HG03108 (cell line): Measurements from ENCODE around the gene PTCD2.
A peak's percentile ranks its signal among the peaks of the same experiment; 100 is the strongest.

Experiments
- ATAC-seq: cut with Tn5 transposase; IDR thresholded peaks from one replicate; pipeline ENCODE4 v1.9.1; 2021; ENCODE audit warnings: moderate library complexity; ENCODE audit not compliant: unreplicated experiment

The PTCD2 gene

DNA sequence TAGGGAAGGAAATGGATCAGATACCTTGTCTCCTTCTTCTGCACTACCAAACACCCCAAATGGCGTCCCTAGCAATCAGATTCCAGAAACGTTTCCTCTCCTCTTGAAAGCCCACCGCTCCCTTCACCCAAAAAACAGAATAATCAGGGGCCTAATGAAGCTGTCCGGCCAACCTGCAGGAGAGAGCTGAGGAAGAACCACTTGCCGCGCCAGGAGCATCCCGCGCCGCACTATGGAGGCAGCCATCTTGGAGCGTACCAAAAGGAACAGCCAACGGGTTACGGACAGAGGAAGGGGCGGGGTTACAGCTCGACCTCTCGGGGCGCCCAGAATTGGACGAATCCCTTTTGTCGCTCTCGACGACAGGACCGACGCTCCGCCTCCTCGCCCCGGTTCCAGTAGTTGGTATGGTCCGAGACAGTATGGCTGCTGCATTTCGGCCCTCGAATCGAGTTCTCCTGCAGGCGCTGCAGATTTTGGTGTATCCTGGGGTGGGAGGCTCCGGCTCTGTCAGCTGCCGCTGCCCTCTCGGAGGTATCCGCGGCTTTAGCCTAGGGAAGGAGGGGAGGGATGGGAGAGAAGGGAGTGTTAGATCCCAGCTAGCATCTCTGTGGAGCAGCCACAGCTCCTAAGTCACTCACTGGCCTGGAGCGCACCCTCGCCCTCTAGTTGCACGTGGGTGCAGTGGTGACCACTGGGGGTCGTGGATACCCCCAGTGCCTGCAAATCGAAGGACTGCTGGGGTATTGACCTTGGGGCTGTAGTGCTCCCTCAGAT lies at the start of gene PTCD2, which contains the start of gene MRPS27:
Gene PTCD2 (plus strand): TSS at position 398 of the 777 bp plus-strand sequence. CDS start 10 bp downstream, at position 408.
Gene MRPS27 (minus strand): TSS at position 265 of the 777 bp plus-strand sequence. CDS start 19 bp downstream, at position 246.
- ATAC-seq: peak; percentile 99

- no peak for ATAC-seq
Measured at GRCh38 chr5:72271702-72272101, 48.5 kb upstream of the PTCD2 start.

DNA sequence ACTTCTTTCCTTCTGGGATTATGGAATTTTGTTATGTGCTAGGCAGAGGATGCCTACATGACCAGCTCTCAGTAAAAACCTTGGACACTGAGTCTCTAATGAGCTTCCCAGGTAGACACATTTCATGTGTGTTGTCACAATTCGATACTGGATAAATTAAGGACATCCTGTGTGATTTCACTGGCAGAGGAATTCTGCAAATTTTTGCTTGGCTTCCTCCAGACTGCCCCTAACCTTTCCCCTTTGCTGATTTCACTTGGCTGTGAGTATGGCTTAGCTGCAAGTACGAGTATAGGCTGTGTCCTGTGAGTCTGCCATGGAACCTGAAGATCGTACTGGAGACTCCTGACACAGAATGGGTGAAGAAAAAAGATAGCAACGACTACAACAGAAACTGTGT lies 47.8 kb upstream of the PTCD2 start:
- ATAC-seq: no peak

GRCh38 chr5:72273547-72273946 lies 46.6 kb upstream of the PTCD2 start:
- ATAC-seq: no peak

DNA sequence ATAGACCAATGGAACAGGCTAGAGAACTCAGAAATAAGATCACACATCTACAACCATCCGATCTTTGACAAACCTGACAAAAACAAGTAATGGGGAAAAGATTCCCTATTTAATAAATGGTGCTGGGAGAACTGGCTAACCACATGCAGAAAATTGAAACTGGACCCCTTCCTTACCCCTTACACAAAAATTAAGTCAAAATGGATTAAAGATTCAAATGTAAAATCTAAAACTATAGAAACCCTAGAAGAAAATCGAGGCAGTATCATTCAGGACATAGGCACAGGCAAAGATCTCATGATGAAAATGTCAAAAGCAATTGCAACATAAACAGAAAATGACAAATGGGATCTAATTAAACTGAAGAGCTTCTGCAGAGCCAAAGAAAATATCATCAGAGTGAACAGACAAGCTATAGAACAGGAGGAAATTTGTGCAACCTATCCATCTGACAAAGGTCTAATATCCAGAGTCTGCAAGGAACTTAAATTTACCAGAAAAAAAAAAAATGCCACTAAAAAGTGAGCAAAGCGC lies 43.9 kb upstream of the PTCD2 start:
- ATAC-seq: no peak

DNA sequence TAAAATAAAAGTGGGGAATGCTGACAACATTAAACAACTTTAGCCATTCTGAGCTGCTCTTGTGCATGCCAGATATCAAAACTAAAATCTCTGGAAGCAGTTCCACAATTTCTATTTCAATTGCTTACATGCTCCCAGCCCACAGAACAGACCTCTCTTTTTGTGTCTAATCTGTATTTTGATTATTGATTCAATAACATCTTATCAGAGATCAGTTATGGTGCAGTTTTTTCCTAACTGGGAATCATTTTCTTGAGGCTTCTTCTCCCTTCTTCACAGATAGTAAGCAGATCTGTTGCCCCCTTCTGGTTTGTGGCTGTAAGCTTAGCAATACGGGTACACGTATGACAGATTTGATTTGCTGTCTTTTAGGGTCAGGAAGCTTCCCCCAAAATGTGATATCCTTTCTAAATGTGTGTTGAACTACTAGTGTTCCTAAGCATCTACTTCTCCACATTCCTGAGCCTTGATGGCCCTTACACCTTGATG lies 39.5 kb upstream of the PTCD2 start:
- ATAC-seq: no peak

GRCh38 chr5:72281430-72281763 lies 38.8 kb upstream of the PTCD2 start:
- ATAC-seq: no peak

DNA sequence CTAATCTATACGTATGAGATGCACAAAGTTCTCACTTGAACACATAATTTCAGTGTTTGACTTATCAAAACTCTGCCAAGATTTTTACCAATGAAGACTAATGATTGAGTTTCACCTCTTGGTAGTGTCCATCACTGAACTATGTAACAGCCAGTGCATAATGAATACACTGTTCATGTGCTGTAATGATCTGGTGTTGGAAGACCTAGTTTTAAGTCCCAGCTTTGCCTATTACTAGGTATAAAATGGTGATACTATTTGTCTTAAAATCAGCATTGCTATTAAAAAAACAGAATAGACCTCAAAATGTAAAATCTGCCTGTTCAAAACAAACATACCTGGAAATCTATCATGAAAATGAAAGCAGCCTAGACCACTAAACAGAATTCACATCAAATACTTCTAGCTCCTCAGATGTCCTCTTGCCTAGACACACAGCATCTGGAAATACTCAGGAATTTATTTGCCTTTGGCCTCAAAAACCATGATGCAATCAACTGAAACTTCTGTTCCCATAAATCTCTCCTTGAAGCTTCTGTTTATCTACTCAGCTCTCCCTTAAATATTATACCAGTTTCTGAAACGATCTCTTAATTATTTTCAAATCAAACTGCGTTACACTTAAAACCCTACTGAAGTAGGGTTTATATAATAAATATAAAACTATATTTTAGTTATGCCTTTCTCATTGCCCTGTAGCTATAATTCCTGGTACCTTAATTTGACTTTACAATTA lies 38.2 kb upstream of the PTCD2 start:
- no peak for ATAC-seq

DNA sequence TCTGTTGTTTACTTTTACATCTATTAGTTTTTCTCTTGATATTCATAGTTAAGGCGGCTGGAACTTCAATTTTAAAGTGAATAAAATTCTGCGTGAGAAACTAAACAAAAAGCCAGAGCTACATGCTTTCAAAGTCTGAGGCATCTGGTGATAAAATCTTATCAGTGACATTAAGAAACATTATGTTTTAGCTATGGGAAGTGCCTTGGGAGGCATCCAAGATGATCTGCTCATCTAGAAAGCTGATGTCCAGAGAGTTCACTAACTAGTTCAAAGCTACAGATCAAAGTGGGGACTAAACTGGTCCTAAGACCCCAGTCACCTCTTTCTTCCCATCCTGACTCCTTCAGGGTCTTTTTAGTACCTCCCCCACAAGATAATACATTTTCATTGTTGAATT lies 37.3 kb upstream of the PTCD2 start:
- no peak for ATAC-seq

GRCh38 chr5:72283358-72283757 lies 36.8 kb upstream of the PTCD2 start:
- no peak for ATAC-seq

DNA sequence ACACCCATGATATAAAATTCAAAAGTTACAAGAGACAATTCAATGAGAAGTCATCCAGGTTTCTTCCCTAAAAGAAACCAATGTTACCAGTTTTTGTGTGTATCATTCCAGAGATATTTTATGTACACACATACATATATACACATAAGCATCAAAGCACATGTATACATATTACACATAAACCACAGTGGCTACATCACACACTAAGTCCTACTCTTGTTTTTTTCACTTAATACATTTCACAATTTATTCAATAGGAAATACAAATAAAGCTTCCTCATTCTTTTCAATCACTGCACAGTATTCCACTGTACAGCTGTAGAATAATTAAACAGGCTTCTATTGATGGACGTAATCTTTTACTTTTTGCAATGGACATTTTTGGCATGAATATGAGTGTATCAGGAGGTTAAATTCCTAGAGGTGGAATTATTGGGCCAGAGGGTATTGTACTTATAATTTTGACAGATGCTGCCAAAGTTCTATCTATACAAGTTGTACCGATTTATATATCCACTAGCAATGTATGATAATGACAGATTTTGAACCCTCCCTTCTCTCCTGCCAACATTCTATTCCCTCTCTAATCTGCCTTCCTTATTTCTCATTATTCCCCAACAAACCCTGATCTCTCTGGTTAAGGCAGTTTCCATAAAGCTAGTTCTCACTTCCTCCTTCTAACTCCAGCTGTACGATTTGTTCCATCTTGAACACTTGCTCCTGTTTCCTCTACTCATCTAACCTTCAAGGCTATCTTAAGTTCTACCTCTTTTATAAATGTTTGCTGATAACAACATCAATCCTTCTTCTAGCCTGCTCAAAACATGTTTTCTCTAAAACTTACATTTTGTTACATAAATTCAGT lies 35.4 kb upstream of the PTCD2 start:
- no peak for ATAC-seq

DNA sequence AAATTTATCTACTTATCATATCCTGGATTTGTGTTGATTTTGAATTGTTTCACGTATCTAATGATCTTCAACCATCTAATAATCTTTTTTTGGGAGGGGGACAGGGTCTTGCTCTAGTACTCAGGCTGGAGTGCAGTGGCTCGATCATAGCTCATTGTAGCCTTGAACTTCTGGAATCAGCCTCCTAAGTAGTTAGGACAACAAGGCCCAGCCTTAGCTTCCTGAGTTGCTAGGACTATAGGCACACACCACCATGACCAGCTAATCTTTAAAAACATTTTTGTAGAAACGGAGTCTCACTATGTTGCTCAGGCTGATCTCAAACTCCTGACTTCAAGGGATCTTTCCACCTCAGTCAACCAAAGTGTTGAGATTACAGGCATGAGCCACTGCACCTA lies 34.8 kb upstream of the PTCD2 start:
- ATAC-seq: no peak

DNA sequence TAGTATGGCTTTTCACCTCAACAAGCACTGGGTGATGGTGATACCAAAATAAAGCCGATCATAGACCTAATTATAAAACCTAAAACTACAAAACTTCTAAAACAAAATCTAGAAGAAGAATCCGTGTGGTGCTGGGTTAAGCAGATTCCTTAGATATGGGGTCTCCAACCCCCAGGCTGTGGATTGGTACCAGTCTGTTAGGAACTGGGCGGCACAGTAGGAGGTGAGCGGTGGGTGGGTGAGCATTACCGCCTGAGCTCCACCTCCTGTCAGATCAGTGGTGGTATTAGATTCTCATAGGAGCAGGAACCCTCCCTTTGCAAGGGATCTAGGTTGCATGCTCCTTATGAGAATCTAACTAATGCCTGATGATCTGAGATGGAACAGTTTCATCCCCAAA lies 33.4 kb upstream of the PTCD2 start:
- ATAC-seq: no peak

DNA sequence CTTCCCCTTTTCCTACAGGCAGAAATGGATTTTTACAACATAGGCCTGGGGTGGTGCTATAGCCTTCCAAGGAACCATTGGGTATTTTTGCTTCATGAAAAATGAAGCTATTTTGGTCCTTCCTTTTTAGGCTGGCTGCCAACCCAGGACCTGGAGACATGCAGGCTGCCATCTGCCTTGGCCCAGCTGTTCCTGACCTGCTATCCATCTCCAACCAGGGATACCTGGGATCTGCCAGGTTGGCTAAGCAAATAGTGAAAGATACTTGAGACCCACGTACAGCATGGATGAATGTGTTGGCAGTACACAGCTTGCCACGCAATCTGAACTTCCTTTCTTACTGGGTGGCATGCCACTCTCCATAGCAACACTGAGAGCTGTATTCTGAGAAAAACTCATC lies 31.2 kb upstream of the PTCD2 start:
- no peak for ATAC-seq

- no peak for ATAC-seq
Measured at GRCh38 chr5:72290356-72291133, 29.6 kb upstream of the PTCD2 start.

- no peak for ATAC-seq
Measured at GRCh38 chr5:72291601-72292000, 28.6 kb upstream of the PTCD2 start.

- ATAC-seq: no peak
Measured at GRCh38 chr5:72292411-72292810, 27.8 kb upstream of the PTCD2 start.

DNA sequence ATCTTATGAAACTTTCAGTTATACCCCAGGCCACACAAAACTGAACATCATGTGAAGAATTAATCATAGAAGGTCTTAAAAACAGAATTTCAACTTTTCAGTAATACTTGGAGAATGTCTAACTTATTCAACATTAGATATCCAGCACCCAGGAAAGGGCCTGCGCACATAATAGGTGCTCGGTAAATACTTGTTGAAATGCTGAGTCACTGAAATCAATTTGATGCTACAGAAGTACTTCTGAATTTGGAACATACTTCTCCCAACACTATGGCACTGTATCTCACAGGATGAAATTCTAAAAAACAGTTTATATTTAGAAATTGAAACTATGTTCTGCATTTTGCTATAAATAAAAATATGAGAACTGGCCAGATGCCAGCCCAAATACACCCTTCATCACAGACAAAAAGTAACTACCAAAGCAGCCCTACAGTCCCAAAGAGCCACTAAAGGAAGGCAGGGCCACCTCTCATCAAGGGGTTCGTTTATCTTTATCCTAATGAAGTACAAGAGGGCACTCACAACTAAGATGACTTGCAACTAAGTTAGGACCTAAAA lies 26.6 kb upstream of the PTCD2 start:
- ATAC-seq: no peak

GRCh38 chr5:72294473-72294872 lies 25.7 kb upstream of the PTCD2 start:
- no peak for ATAC-seq

DNA sequence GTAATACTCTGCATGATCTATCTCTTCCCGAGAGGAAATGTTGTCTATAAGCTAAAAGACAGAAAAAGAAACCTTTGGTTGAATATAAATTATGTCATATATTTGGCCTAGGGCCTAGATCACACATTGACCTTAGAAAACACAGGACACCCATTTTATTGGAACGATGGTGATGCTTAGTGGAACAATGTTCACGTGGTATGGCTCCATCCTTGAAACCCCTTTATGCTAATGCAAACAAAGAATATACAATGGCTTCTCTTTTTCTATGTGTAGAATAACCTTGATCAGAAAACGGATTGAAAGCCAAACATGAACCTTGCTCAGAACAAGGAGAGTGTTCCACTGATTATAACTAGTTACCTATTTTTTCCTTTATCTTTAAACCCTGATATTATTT lies 24.6 kb upstream of the PTCD2 start:
- no peak for ATAC-seq
